CD4-positive, alpha-beta T cell (primary cell): ENCODE results near the gene FGG. TPM values are rescaled to one million over a fixed set of nuclear protein-coding genes. Genes with fewer than 3 reads are reported as not detected.

Source experiments
- ATAC-seq: fragments of 200-7000 bp; cut with Tn5 transposase; one replicate; pipeline ENCODE4 v1.10.0; 2022; ENCODE audit warnings: mild to moderate bottlenecking; ENCODE audit not compliant: poor library complexity
- CTCF ChIA-PET: fragments of 350-600 bp; sonication (Branson Sonifier 250); formaldehyde crosslinking; loops from one replicate; lab custom pipeline; 2021; ENCODE audit warnings: antibody characterized with exemption, inconsistent platforms; lab: Charles Lee
- POLR2A ChIA-PET: fragments of 350-600 bp; sonication (Branson Sonifier 250); formaldehyde crosslinking; loops from one replicate; lab custom pipeline; 2021; ENCODE audit warnings: antibody characterized with exemption, inconsistent platforms; lab: Charles Lee
- DNase-seq, 14 experiments: peaks; one replicate each; pipeline ENCODE4 v3.0.0-alpha.2; 2013 to 2020; ENCODE audit warnings: mixed read lengths in 2 of 14
- H3K27ac ChIP-seq, 2 donors: one replicate each; pipeline versions ENCODE4 v1.5.1 to v1.7.0; 2013; ENCODE audit warnings: low read length in 2 of 2, low read depth in 1 of 2, mild to moderate bottlenecking in 1 of 2
- H3K27me3 ChIP-seq, 2 experiments: 1 replicate in 1 of 2; 2 replicates in 1 of 2; pipeline versions ENCODE4 v1.6.1 to v1.7.0; 2013; ENCODE audit warnings: low read length in 2 of 2, control low read depth in 1 of 2, mild to moderate bottlenecking in 1 of 2, moderate library complexity in 1 of 2; ENCODE audit not compliant: insufficient read depth in 2 of 2, control insufficient read depth in 1 of 2
- H3K36me3 ChIP-seq: one replicate; pipeline ENCODE4 v1.6.1; 2013; ENCODE audit warnings: low read length, control low read depth; ENCODE audit not compliant: insufficient read depth
- H3K4me1 ChIP-seq: one replicate; pipeline ENCODE4 v1.6.1; 2013; ENCODE audit warnings: low read length, control low read depth; ENCODE audit not compliant: insufficient read depth
- H3K4me3 ChIP-seq: one replicate; pipeline ENCODE4 v1.5.1; 2013; ENCODE audit warnings: mild to moderate bottlenecking, low read length, moderate library complexity
- H3K9me3 ChIP-seq, 2 experiments: 1 replicate in 1 of 2; 2 replicates in 1 of 2; pipeline versions ENCODE4 v1.6.1 to v1.7.0; 2013; ENCODE audit warnings: low read length in 2 of 2, mild to moderate bottlenecking in 2 of 2, control low read depth in 1 of 2, moderate library complexity in 1 of 2; ENCODE audit not compliant: control insufficient read depth in 1 of 2, insufficient read depth in 1 of 2
- H3K27ac Mint-ChIP-seq: one replicate; pipeline ENCODE4 v1.8.0; 2020; ENCODE audit warnings: mixed read lengths
- H3K27me3 Mint-ChIP-seq: one replicate; pipeline ENCODE4 v1.8.0; 2021; ENCODE audit warnings: mixed read lengths
- H3K36me3 Mint-ChIP-seq: one replicate; pipeline ENCODE4 v1.8.0; 2021; ENCODE audit warnings: low read depth, mixed read lengths
- H3K4me1 Mint-ChIP-seq: one replicate; pipeline ENCODE4 v1.8.0; 2021; ENCODE audit warnings: low read depth, mixed read lengths
- H3K4me3 Mint-ChIP-seq: one replicate; pipeline ENCODE4 v1.8.0; 2020; ENCODE audit warnings: mild to moderate bottlenecking, mixed read lengths
- H3K9me3 Mint-ChIP-seq: one replicate; pipeline ENCODE4 v1.8.0; 2020; ENCODE audit warnings: mixed read lengths
- CTCF ChIP-seq: fragments of 200-600 bp; IDR thresholded peaks from one replicate; pipeline ENCODE4 v1.8.0; 2022; ENCODE audit warnings: antibody characterized with exemption, mild to moderate bottlenecking
- intact Hi-C, 2 experiments: fragments of 100-400 bp; cut with DNase I in 1 of 2; cut with micrococcal nuclease in 1 of 2; formaldehyde crosslinking; loops; one replicate each; pipeline versions ENCODE4 v1.15.1 to v1.9.0; 2023 to 2025; cut with DNase I, micrococcal nuclease
- total RNA-seq, 174 experiments: library from RNA in 2 of 174; stranded (reverse) in 2 of 174; gene quantifications; one replicate each; pipeline ENCODE4 v1.2.3 and lab custom pipeline; 2021 to 2026

The FGG gene
- total RNA-seq, 2 experiments from 2014 or later: not detected

DNA sequence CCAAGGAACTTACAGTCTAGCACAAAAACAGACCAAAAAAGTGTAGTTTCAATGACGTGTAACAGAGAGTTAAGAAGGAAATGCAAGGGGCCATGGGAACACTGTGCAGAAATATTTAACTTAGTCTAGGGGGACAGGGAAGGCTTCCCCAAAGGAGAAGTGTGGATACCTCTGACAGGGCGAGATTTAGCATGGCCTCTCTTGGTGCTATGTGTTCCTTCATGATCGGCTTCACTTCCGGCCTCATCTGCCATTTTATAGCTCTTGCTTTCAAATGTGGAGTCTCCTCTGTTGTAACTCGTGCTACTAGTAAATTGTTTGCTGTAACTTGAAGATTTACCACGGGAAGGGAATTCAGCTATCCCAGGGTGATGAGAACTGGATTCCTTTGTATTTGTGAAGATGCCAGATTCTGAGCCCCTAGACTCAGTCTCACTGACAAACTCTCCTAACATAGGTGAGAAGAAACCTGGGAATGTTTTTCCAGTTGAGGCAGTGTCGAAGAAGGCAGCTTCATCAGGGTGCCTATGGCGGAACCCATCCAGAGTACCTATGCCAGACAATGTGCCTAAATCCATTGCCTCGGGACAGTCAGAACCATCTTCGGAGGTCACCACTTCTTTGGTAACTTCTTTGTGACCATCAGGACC, 27.0 kb downstream of the FGG start:
- peaks cover 13% of the 10 kb centered on the region for H3K27me3 Mint-ChIP-seq
- H3K4me1 Mint-ChIP-seq: no peaks in the 10 kb centered on the region
- ChIA-PET POLR2A (no interaction called here), CTCF (no interaction called here)
- ATAC-seq (no peak), DNase-seq (no peak)
- H3K36me3 Mint-ChIP-seq: no peaks in the 10 kb centered on the region
- H3K4me3 ChIP-seq: no peak overlapping the region
- no peak overlapping the region for H3K27ac Mint-ChIP-seq
- intact Hi-C loops: no loop called here
- H3K27ac ChIP-seq: no peak overlapping the region
- peaks cover 0 to 6% of the 10 kb centered on the region in 2 experiments for H3K27me3 ChIP-seq
- no peaks in the 10 kb centered on the region for H3K9me3 Mint-ChIP-seq
- no peaks in the 10 kb centered on the region for H3K4me1 ChIP-seq
- TF ChIP-seq CTCF: no peak
- no peaks in the 10 kb centered on the region for H3K9me3 ChIP-seq
- no peak overlapping the region for H3K4me3 Mint-ChIP-seq
- no peaks in the 10 kb centered on the region for H3K36me3 ChIP-seq

- ChIA-PET POLR2A (no interaction called here), CTCF (no interaction called here)
- ATAC-seq (no peak), DNase-seq (no peak)
- no peaks in the 10 kb centered on the region for H3K4me1 Mint-ChIP-seq
- H3K9me3 Mint-ChIP-seq: no peaks in the 10 kb centered on the region
- Histone ChIP-seq H3K4me1 (no peaks in the 10 kb centered on the region), H3K27ac (no peak overlapping the region), H3K36me3 (no peaks in the 10 kb centered on the region), H3K9me3 (no peaks in the 10 kb centered on the region), H3K27me3 (peaks cover 0 to under 1% of the 10 kb centered on the region in 2 experiments), H3K4me3 (no peak overlapping the region)
- no peak overlapping the region for H3K4me3 Mint-ChIP-seq
- TF ChIP-seq CTCF: no peak
- peaks cover 7% of the 10 kb centered on the region for H3K27me3 Mint-ChIP-seq
- intact Hi-C loops: no loop called here
- no peaks in the 10 kb centered on the region for H3K36me3 Mint-ChIP-seq
- H3K27ac Mint-ChIP-seq: no peak overlapping the region
Observed at GRCh38 chr4:154584259-154584658, 28.2 kb downstream of the FGG start.

DNA sequence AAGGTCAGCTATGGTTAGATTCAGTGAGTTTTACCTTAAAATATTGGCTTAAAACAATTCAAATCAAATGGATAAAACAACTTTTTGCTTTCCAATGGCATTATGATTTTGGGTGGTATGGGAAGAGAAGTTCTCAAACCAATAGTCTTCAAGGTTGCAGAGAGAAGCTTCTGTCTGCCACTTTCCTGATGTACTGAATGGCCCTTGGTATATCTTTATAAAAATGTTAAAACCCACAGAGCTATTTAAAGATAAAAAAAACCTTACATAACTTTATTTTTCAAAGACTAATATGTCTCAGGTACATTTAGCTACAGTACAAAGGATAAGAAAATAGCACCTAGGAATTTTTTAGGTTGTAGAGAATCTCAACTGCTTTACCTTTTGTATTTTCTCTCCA, 28.8 kb downstream of the FGG start:
- Mint-ChIP-seq H3K27ac (no peak overlapping the region), H3K9me3 (no peaks in the 10 kb centered on the region), H3K4me3 (no peak overlapping the region), H3K36me3 (no peaks in the 10 kb centered on the region), H3K27me3 (peaks cover 11% of the 10 kb centered on the region), H3K4me1 (no peaks in the 10 kb centered on the region)
- H3K36me3 ChIP-seq: no peaks in the 10 kb centered on the region
- intact Hi-C loops: no loop called here
- no peaks in the 10 kb centered on the region for H3K27me3 ChIP-seq
- POLR2A ChIA-PET: no interaction called here
- H3K9me3 ChIP-seq: no peaks in the 10 kb centered on the region
- ATAC-seq (no peak), DNase-seq (no peak)
- CTCF ChIA-PET: no interaction called here
- TF ChIP-seq CTCF: no peak
- no peak overlapping the region for H3K27ac ChIP-seq
- H3K4me3 ChIP-seq: no peak overlapping the region
- H3K4me1 ChIP-seq: no peaks in the 10 kb centered on the region
